HG03378 (cell line): ENCODE results near the gene SLC15A5.

Experiments used
- ATAC-seq: cut with Tn5 transposase; IDR thresholded peaks from one replicate; pipeline ENCODE4 v1.9.1; 2021; ENCODE audit warnings: mild to moderate bottlenecking, moderate library complexity; ENCODE audit not compliant: unreplicated experiment

Gene SLC15A5

GRCh38 chr12:16183541-16183940 is 93.9 kb downstream of the SLC15A5 start:
- ATAC-seq: no peak

GRCh38 chr12:16175840-16176239 is 101.6 kb downstream of the SLC15A5 start:
- ATAC-seq: no peak

- ATAC-seq: no peak
These were observed 103.2 kb downstream of the SLC15A5 start for GRCh38 chr12:16174282-16174681.

- ATAC-seq: no peak
These were observed 106.1 kb downstream of the SLC15A5 start for GRCh38 chr12:16171348-16171747.

- no peak for ATAC-seq
These were observed 109.4 kb downstream of the SLC15A5 start for GRCh38 chr12:16168078-16168477.

- no peak for ATAC-seq
These were observed 110.7 kb downstream of the SLC15A5 start for GRCh38 chr12:16166563-16167470.

- ATAC-seq: no peak
These were observed 112.0 kb downstream of the SLC15A5 start for GRCh38 chr12:16165506-16165905.

GRCh38 chr12:16163901-16164300 is 113.6 kb downstream of the SLC15A5 start:
- ATAC-seq: no peak

- no peak for ATAC-seq
These were observed 114.3 kb downstream of the SLC15A5 start for GRCh38 chr12:16163146-16163545.

- ATAC-seq: no peak
These were observed 117.9 kb downstream of the SLC15A5 start for GRCh38 chr12:16159571-16159970.

GRCh38 chr12:16158050-16158449 is 119.4 kb downstream of the SLC15A5 start:
- no peak for ATAC-seq

- no peak for ATAC-seq
These were observed 121.5 kb downstream of the SLC15A5 start for GRCh38 chr12:16155938-16156337.

- ATAC-seq: no peak
These were observed 122.5 kb downstream of the SLC15A5 start for GRCh38 chr12:16154990-16155389.

GRCh38 chr12:16152885-16153673 is 124.4 kb downstream of the SLC15A5 start:
- no peak for ATAC-seq

- ATAC-seq: no peak
These were observed 127.2 kb downstream of the SLC15A5 start for GRCh38 chr12:16150276-16150675.

GRCh38 chr12:16148938-16149337 is 128.5 kb downstream of the SLC15A5 start:
- ATAC-seq: no peak
